Activated CD4-positive, alpha-beta T cell treated with anti-CD3 and anti-CD28 coated beads, Interleukin-2, amount 50 U/mL, for 24 hours (primary cell): Measurements from ENCODE around the gene ZNF74.
"Not testable (repeated sequence)": the region's sequence is repeated elsewhere in the genome, so short reads cannot be mapped to it uniquely, and the experiment has no call there.

Experiments
- DNase-seq, 2 donors: peaks; one replicate each; pipeline ENCODE4 v3.0.0-alpha.2; 2020; ENCODE audit warnings: low read depth in 1 of 2, low spot score in 1 of 2

Gene ZNF74

GRCh38 chr22:20393705-20394476 lies at the start of gene ZNF74:
TSS of gene ZNF74 (plus strand) at chr22:20394151. CDS start at chr22:20394629, 478 bp downstream.
- DNase-seq = peak; percentile 63 to 77

GRCh38 chr22:20346553-20346952 lies 47.4 kb upstream of the ZNF74 start:
- DNase-seq = not testable (repeated sequence)

GRCh38 chr22:20352536-20352935 lies 41.4 kb upstream of the ZNF74 start:
- not testable (repeated sequence) for DNase-seq

- DNase-seq = no peak
Observed at GRCh38 chr22:20354238-20354975, 39.5 kb upstream of the ZNF74 start.

GRCh38 chr22:20355939-20356636 lies 37.9 kb upstream of the ZNF74 start:
- DNase-seq = not testable (repeated sequence)

- not testable (repeated sequence) for DNase-seq
Observed at GRCh38 chr22:20356906-20357305, 37.0 kb upstream of the ZNF74 start.

- DNase-seq = not testable (repeated sequence)
Observed at GRCh38 chr22:20357967-20358366, 36.0 kb upstream of the ZNF74 start.

GRCh38 chr22:20358503-20359239 lies 35.3 kb upstream of the ZNF74 start:
- DNase-seq = not testable (repeated sequence)

GRCh38 chr22:20360261-20360660 lies 33.7 kb upstream of the ZNF74 start:
- DNase-seq = not testable (repeated sequence)

GRCh38 chr22:20360866-20361751 lies 32.8 kb upstream of the ZNF74 start:
- not testable (repeated sequence) for DNase-seq

- DNase-seq = not testable (repeated sequence)
Observed at GRCh38 chr22:20361752-20362229, 32.2 kb upstream of the ZNF74 start.

- not testable (repeated sequence) for DNase-seq
Observed at GRCh38 chr22:20362403-20362802, 31.5 kb upstream of the ZNF74 start.

- DNase-seq = not testable (repeated sequence)
Observed at GRCh38 chr22:20364335-20365260, 29.4 kb upstream of the ZNF74 start.

GRCh38 chr22:20366841-20367240 lies 27.1 kb upstream of the ZNF74 start:
- not testable (repeated sequence) for DNase-seq

- DNase-seq = not testable (repeated sequence)
Observed at GRCh38 chr22:20368875-20369274, 25.1 kb upstream of the ZNF74 start.

- DNase-seq = not testable (repeated sequence)
Observed at GRCh38 chr22:20371687-20372086, 22.3 kb upstream of the ZNF74 start.

GRCh38 chr22:20372406-20372854 lies 21.5 kb upstream of the ZNF74 start:
- not testable (repeated sequence) for DNase-seq

- not testable (repeated sequence) for DNase-seq
Observed at GRCh38 chr22:20373195-20373706, 20.7 kb upstream of the ZNF74 start.
